Measurements from ENCODE around the gene LRRN4CL.

DNA sequence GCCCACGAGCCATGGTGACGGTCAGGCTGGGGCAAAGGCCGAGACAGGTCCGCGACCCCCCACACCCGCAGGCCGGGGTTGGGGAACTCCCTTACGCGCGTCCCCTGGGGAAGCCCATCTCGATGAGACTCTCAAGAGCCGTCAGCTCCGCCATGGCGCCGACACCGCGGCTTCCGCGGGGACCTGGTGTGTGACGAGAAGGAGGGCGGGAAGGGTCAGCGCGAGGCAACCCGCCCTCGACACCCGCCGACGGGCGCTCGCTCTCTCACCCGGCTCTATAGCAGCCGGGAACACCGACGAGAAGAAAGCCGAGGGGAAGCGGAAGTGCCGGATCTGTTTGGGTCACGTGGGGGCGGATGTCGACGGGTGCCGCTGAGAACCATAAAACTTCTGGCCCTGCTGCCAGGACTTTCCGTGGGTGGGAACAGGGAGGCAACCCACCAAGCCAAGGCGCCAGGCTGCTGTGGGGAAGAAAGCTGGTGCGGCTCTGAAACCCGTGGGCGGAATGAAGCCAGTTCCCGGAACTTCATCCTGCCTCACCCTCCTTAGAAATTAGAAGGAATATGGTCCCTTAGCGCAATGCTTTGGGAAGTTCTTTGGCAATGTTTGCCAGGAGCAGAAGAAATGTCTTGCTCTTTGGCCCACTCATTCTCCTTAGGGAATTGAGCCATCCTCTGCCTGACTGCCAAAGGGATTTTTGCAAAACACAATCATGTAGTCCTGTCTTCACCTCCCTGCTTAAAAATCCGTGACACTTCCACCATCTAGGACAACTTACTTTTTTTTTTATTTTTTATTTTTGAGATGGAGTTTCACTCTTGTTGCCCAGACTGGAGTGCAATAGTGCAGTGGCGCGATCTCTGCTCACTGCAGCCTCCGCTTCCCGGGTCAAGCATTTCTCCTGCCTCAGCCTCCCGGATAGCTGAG lies 10.3 kb downstream of the LRRN4CL start, which contains the start of gene UBXN1:
- TF ChIP-seq, protein P1, sequence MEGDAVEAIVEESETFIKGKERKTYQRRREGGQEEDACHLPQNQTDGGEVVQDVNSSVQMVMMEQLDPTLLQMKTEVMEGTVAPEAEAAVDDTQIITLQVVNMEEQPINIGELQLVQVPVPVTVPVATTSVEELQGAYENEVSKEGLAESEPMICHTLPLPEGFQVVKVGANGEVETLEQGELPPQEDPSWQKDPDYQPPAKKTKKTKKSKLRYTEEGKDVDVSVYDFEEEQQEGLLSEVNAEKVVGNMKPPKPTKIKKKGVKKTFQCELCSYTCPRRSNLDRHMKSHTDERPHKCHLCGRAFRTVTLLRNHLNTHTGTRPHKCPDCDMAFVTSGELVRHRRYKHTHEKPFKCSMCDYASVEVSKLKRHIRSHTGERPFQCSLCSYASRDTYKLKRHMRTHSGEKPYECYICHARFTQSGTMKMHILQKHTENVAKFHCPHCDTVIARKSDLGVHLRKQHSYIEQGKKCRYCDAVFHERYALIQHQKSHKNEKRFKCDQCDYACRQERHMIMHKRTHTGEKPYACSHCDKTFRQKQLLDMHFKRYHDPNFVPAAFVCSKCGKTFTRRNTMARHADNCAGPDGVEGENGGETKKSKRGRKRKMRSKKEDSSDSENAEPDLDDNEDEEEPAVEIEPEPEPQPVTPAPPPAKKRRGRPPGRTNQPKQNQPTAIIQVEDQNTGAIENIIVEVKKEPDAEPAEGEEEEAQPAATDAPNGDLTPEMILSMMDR (IDR thresholded peaks at IDR 0.05), result no peak
- TF ChIP-seq POLR2A (IDR thresholded peaks at IDR 0.05), result peak; percentile 72
